DMS 273 treated with DMSO at 0.1 percent for 48 hours (cell line): ENCODE results near the gene PFKFB4.
"Not testable (repeated sequence)": the region's sequence is repeated elsewhere in the genome, so short reads cannot be mapped to it uniquely, and the experiment has no call there.

Experiments used
- DNase-seq: peaks from one replicate; lab custom pipeline; 2025; lab: John Stamatoyannopoulos, UW

PFKFB4 gene

GRCh38 chr3:48558493-48559134, 2.0 kb upstream of the PFKFB4 start:
- DNase-seq: no peak

GRCh38 chr3:48555949-48556795, 431 bp downstream of the PFKFB4 start:
- DNase-seq: no peak

DNA sequence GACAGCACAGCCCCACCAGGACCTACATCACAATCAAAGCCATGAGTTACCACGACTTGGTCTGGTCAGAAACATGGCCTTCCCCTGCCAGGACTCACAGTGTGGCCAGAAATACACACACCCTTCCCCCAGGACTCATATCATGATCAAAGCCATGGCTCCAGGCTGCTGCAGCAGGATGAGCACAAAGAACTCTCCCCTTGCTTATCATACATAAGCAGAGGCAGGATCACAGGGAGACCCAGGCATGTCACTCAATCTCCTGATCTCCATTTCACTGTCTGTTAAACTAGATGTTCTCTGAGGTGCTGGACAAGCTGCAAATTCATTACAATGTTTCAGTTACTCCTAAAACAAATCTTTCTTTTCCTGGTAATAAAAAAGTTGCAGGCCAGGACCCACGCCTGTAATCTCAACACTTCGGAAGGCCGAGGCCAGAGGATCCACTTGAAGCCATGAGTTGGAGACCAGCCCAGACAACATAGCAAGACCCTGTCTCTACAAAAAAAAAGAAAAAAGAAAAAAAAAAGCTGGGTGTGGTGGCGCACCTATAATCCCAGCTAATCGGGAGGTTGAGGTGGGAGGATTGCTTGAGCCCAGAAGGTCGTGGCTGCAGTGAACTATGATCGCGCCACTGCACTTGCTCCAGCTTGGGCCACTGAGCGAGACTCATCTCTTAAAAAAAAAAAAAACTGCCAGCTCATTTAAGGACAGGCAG, 1.2 kb downstream of the PFKFB4 start:
- no peak for DNase-seq

DNA sequence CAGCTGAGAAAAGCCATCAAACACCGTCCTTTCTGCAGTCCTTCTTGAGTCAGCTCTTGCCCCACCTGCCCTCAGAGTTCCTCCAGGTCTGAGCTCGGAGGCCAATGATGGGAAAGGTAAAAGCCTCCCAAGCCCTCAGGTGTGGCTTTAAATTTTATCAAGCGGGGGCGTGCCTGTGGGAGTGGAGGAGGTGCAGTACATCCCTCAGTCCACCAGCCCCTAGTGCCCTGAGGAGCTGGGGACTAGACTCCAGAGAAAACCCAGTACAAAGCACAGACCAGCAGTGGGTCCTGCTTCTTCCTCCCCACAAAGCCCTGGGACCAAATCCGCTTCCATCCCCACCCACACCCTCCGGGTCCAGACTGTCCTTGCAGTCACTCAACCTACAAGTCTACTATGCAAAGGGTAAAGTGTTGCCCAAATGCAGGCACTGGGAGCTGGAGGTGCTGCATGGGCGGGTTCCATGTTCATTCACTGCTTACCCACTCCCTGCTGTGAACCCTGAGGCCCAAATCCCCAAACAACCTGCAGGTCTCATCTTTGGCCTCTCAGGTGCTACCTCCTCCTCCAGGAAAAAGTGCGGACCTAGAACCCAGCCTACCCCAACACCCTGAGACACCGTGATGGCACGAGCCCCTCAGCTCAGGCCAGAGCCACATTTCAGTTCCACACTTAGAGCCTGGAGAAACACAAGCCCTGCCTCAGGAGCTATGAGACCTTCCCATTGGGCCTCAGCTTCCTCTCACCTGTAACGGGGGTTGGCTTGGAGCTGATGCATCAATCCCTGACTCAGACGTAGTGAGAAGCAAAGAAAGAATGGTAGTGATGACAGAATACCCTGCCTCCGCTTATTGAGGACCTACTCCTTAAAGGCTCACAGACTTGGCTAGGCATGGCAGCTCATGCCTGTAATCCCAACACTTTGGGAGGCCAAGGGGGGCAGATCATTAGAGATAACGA, 2.4 kb downstream of the PFKFB4 start:
- DNase-seq: no peak

GRCh38 chr3:48553361-48553760, 3.2 kb downstream of the PFKFB4 start:
- DNase-seq: no peak

DNA sequence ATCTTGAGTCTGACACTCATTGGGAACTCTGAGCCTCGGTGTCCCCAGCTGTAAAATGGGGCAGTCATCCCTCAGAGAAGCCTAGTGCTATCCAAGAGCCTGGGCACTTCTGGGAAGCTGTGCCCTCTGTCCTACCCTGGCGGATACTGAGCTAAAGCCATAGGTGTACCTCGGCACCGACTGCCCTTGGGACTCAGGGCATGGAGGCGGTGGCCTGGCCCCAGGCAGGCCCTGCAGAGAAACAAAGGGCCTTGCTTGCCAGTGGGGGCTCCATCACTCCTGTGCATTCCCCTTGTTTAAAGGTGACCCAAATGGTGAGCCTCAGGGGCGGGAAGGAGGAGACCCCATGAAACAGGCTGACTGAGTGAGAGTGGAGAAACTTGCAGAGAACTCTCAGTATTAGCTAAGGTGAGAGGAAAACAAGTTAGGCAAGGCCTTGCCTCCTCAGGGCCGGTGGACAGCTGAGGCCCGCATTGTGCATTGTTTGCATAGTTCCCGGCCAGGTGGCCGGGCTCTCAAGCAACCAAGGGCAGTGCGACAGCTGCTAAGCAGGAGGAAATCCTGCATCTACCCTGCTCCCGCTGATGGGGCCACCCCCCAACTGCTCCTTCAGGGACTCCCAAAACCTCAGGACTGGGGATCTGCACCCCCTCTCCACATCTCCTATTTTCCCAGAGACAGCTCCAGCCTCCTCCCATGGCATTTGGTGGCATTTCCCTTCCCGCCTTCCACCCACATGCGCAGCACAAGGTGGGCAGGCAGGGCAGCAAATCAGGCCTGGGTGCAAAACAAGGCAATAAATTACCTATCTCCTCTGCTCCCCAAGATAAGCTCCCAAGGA, 4.3 kb downstream of the PFKFB4 start:
- no peak for DNase-seq

- DNase-seq: not testable (repeated sequence)
These were observed 5.0 kb downstream of the PFKFB4 start for GRCh38 chr3:48551651-48552050.

DNA sequence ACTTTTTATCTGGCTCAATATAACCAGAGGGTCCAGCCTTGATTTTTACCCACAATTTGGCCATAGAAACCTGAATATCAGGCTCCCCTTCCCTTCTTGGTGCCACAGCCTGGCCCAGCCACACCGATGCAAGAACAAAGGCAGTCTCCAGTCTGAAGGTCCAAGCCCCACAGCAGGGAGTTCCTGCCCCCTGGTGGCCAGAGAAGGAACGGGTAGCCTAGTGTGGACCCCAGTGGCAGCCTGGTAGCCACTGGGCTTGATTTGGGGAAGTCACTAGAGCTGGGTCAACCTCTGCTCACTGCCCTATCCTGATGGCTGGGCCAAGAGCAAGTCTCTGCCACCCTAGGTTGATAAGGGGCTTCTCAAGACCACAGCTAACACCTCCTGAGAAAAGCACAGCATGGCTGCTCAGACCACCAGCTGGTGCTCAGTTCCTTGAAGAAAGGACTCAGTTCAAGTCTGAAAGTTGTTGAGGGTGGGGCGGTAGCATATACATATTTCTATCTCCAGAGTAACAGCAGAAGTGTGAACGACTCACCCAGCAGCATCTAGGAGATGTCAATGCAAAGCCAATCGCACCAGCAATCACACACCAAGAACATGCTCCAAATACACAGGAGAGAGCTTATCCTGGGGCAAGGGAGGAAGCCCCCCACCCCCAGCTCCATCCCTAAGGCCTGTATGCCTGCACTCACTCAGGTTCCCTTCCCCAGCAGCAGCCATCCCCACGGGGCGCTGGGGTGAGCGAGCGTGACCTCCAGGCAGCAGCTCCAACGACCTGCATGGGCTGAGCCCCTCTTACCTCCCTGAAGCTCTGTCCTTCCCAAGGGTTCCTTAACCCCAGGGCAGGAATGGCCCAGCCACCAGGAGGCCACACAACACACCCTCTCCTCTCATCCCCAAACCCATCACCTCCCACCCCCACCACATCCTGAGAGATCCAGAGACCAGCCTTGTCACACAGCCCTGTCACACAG, 7.6 kb downstream of the PFKFB4 start:
- DNase-seq: no peak

DNA sequence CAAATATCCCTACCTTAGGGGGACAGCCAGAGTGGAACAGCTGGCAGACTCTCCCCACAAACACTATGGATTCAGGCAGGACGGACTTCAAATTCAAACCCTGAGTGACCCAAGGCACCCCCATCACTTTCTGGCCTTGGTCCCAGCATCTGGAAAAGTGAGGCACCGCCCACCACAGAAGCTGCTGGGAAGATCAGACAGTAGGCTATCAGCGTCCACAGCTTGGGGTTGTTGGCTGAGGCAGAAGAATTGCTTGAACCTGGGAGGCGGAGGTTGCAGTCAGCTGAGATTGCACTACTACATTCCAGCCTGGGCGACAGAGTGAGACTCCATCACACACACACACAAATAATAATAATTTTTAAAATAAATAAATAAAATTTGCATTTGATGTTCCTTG, 8.5 kb downstream of the PFKFB4 start:
- no peak for DNase-seq

DNA sequence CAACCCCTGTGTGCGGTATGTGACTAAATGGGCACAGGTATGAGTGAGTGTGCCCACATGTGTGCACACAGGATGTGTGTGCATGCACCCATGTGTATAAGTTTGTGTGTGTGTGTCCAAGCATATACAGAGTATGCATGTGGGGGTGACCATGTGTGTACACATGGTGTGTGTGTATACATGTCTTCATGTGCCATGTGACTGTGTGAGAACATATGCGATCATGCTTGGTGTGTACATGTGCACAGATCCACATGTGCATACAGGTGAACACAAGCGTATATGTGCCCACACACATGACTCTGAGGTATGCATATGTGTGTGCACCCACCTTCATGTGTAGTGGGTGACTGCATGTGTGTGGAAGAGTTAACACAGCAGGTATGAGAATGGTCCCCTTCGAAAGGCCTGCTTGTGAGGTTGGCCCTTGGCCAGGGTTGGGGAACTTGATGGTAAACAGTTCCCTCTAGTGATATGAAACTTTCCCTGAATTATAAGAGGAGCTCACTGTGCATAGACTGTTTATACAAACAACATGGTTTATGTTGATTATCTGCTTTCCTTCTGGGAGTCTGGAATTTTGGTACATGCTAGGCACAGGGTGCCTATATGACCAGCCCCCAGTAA, 10.3 kb downstream of the PFKFB4 start:
- no peak for DNase-seq

GRCh38 chr3:48544141-48544540, 12.5 kb downstream of the PFKFB4 start:
- no peak for DNase-seq

- peak; percentile 70 for DNase-seq
These were observed 13.2 kb downstream of the PFKFB4 start for GRCh38 chr3:48543271-48543866.

DNA sequence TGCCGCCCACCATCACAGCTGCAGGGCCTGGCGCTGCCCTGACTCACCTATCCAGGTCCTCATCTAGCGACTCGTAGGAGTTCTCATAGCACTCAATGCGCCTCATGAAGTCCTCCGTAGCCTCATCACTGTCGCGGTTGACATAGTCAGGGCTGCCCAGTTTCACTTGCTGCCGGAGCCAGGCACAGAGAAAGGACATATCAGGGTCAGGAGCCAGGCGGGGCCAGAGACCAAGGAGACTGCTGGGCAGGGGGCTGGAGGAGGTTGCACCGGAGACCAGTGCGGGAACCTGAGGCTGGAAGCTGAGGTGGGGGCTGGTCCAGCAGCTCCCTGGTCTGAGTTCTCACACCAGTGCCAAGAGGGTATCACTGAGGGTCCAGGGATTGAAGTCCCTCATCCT, 18.2 kb downstream of the PFKFB4 start:
- no peak for DNase-seq

DNA sequence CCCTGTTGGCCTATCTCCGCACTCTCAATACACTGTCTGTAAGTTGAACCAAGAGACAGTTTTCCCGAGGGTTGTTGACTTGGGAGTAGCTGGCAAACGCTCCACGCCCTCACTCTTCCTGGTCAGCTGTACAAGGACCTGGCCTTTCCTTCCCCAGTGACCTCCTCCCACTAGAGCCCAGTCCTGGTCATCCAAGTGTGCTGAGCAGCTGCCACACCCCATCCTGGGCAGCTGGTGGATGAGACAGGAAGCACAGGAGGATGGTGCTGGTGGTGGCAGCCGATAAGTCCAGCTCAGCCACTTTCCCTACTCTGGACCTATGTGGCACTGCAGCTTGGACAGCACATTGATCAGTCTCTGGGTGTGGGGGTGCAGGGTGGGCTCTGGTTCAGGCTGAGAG, 19.8 kb downstream of the PFKFB4 start:
- no peak for DNase-seq

DNA sequence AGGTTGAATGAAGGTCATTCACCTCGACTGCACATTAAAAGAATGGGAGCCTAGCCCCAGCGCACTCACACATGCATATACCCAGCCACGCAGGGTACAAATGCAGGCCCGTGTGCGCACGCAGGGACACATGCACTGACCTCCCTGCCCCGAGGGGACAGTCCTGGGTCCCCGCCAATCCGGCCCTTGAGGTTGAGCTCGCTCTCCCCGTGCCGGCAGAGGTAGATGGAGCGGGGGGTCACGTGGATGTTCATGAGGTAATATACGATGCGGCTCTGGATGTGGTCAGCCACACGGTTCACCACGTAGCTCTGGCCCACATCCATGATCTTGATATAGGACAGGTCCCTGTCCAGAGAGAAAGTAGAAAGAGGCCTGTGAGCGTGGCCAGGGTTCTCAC, 20.5 kb downstream of the PFKFB4 start:
- no peak for DNase-seq

- no peak for DNase-seq
These were observed 21.0 kb downstream of the PFKFB4 start for GRCh38 chr3:48535578-48535977.

DNA sequence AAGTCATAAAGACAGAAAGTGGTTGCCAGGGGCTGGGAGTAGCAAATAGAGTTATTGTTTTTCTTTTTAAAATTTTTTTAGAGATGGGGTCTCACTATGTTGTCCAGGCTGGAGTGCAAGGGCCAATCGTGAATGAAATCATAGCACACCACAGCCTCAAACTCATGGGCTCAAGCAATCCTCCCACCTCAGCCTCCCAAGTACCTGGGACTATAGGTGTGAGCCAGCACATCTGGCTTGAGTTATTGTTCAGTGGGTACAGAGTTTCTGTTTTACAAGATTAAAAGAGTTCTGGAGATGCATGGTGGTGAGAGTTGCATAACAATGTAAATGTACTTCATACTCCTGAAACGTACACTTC, 23.6 kb downstream of the PFKFB4 start:
- DNase-seq: no peak

- DNase-seq: no peak
These were observed 24.2 kb downstream of the PFKFB4 start for GRCh38 chr3:48532271-48532976.
